Activated CD4-positive, alpha-beta T cell treated with anti-CD3 and anti-CD28 coated beads, Interleukin-2, Interleukin-4, amounts not matched to agents 100 ng/mL and 50 ng/mL, durations not matched to agents 16 hours and 8 hours (primary cell): ENCODE data around the gene PEDS1.
"Not testable (repeated sequence)": the region's sequence is repeated elsewhere in the genome, so short reads cannot be mapped to it uniquely, and the experiment has no call there.

ENCODE experiments used
- DNase-seq: peaks from one replicate; pipeline ENCODE4 v3.0.0-alpha.2; 2020; ENCODE audit warnings: low spot score

The PEDS1 gene

DNA sequence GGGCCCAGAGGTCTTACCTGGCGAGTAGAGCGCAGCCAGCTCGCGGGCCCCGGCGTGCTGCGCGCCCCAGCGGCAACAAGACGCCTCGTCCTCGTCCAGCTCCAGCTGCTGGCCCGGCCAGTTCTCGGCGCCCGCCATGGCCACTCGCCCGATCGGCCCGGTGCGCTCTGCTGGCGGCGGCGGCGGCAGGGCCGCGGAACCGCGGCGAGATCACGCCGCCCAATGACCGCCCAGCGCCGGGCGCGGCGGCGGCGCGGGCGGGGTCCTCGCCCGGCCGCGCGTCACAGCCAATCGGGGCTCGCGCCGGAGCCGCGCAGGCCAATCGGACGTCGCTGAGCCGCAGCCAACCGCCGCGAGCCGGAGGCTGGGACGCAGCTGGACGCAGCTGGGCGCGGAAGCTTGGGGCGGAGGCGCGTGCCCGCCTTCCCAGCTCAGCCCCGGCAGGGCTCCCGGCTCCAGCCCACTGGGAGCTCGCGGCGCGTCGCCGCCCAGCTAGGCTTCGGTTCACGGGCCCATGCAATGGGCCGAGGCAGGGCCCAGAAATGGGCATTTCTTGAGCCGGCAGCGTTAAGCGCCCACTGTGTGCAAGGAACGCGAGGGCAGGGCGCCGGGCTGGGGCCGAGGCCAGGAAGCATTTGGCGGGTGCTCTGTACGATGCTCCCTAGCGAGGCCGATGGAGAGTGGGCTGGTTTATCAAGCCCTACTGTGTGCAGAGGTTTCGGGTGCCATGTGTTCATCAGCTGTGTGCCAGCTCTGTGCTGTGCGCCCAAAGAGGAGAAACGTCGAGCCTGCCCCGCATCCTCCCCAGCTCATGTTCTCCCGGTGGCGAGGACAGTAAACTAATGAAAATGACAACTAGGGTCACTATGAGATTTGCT, at the start of gene PEDS1:
Gene PEDS1 (minus strand): TSS at position 224 of the 878 bp plus-strand sequence. CDS start 86 bp downstream, at position 138.
- peak; percentile 89 for DNase-seq

DNA sequence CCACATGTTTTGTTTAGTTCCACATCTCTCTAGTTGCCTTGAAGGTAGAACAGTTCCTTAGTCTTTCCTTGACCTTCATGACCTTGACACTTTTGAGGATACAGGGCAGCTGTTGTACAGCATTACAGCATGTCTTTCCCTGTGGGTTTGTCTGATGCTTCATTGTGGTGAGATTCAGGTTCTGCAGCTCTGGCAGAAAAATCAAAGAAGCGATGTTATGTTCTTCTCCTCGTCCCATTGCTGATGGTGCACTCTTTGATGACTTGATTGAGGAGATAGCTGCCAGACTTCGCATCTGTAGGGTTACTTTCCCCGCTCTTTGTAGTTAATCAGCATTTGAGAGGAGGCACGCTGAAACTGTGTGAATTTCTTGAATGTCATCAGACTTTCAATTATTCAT, 49.2 kb upstream of the PEDS1 start:
- DNase-seq: no peak

DNA sequence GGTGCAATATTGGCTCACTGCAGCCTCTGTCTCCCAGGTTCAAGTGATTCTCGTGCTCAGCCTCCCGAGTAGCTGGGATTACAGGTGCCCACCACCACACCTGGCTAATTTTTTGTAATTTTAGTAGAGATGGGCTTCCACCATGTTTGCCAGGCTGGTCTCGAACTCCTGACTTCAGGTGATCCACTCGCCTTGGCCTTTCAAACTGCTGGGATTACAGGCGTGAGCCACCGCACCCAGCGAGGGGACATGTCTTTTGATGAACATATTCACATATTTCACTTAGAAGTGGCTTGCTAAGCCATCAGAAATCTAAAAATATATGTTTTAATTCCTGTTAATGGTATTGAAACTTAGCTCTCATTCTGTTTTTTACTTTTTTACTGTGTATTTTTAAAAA, 48.2 kb upstream of the PEDS1 start:
- DNase-seq: not testable (repeated sequence)

DNA sequence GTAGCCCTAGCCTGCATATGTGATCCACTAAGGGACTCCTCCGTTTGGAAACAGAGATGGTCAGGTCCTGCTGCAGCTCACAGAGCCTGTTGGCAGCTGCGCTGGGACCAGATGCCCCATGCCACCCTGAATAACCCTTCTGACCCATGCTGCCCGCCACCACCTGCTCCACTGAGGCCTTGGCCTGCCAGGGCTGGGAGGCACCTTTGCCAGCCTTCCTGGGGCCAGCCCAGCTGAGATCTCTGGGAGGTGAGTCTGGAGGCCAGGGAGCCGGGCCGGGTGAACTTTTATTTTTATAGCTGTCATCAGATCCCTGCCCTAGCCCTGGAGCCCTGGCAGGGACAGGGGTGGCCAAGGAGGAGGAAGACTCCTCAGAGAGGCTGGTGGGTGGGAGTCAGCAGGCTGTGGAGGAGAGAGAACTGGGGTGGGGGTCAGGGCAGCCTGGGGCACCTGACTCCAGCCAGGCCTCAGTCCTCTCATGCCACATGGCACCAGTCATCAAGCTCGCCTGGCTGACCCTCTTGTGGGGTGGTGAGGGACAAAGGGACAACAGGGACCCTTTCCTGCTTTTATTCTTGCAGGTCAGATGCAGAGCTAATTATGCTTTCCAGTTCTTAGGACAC, 47.1 kb upstream of the PEDS1 start:
- no peak for DNase-seq

DNA sequence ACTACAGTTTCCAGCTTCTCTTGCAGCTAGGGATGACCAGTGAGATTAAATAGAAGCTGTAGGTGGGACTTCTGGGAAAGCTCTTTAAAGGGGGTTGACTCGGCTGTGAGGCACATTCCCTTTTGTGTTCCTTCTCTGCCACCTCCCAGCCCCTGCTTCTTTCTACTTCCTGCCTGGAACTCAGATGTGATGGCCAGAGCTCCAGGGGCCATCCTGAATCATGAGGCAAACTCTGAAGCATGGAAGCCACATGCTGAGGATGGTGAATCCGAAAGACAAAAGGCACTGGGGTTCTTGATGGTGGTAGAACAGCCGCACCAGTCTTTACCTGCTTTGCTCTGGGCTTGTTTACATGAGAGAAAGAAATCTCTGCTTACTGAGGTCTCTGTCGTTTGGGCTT, 46.2 kb upstream of the PEDS1 start:
- no peak for DNase-seq

DNA sequence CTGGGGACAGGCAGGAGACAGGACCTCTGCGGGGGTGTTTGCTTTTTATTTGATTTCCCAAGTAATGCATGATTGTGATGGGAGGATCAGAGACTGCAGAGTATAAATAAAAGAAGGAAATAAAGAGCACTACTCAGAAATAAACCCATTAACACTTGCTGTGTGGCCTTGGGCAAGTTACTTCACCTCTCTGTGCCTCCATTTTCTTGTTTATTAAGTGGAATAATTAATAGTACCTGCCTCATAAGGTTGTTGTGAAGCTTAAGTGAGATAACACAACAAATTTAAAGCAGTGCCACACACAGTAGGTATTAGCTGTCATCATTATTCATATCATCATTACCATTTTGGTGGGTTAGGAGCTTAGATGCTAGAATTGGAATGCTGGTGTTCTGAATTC, 45.2 kb upstream of the PEDS1 start:
- no peak for DNase-seq

DNA sequence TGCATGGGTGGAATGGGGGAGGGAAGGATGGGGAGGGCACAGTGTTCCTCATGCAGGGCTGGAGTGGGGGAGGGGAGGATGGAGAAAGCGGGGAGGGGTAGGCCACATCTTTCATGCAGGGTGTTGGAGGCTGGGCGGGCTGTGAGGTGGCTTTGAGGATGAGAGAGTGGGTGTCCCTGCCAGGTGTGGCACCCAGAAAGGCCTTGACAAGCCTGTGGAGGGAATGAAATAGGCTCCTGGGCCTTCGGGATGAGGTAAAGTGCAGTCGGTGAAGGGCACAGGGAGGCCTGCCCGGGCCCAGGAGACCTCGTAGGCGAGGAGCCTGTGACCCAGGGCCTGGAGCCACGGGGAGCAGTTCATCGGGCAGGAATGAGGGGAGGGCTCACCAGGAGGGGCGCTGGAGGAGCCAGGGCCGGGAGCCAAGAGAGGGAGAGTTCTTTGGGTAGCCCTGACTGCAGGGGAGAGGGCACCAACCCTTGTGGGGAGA, 44.7 kb upstream of the PEDS1 start:
- DNase-seq: no peak

DNA sequence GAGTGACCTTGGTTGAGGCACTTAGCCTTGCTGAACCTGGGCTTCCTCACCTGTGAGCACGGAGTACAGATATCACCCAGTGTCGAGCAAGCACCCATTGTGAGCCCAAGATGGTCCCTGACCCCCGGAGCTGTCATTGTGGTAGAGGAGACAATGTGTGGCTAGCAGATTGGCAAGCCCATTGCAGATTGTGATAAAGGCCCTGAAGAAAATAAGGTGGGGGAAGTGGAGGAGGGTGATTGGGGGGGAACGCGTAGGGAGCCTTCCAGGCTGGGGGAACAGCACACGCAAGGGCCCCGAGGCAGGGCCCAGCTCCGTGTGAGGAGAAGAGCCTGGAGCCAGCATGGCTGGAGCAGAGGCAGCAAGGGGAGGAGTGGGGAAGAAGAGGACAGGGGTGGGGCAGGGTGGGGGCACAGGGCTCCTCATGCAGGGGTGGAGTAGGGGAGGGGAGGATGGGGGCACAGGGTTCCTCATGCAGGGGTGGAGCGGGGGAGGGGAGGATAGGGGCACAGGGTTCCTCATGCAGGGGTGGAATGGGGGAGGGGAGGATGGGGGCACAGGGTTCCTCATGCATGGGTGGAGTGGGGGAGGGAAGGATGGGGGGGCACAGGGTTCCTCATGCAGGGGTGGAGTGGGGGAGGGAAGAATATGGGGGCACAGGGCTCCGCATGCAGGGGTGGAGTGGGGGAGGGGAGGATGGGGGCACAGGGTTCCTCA, 44.1 kb upstream of the PEDS1 start:
- DNase-seq: no peak

DNA sequence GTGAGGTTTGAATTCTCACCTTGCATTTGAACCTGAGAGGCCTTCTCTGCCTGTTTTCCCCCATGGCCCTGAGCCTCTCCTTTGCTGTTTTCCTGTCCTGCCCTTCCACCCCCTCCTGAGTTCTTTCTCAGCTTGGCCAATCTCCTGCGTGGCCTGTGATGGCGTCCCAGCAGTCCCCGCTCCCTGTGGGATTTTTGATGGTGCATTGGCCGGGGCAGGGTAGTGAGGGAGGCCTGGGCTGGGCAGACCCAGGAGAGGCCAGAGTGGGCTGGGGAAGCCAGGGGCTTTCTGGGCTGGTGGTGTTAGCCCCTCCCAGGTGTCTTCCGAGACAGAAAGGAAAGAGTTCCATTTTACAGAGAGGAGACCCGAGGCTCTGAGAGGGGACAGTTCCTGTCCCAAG, 43.4 kb upstream of the PEDS1 start:
- no peak for DNase-seq

DNA sequence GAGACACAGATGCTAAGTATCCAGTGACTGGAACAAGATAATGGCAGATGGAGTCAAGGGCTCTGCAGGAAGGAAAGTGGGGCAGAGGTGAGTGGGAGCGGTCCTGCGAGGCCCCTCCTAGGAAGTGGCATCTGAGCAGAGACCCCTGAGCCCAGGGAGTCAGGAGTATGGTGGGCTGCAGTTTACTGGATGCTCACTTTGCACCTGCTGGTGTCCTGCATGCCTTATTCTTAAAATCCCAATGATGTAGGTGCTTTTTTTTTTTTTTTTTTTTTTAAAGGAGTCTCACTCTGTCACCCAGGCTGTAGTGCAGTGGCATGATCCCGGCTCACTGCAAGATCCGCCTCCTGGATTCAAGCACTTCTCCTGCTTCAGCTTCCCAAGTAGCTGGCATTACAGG, 42.7 kb upstream of the PEDS1 start:
- no peak for DNase-seq

DNA sequence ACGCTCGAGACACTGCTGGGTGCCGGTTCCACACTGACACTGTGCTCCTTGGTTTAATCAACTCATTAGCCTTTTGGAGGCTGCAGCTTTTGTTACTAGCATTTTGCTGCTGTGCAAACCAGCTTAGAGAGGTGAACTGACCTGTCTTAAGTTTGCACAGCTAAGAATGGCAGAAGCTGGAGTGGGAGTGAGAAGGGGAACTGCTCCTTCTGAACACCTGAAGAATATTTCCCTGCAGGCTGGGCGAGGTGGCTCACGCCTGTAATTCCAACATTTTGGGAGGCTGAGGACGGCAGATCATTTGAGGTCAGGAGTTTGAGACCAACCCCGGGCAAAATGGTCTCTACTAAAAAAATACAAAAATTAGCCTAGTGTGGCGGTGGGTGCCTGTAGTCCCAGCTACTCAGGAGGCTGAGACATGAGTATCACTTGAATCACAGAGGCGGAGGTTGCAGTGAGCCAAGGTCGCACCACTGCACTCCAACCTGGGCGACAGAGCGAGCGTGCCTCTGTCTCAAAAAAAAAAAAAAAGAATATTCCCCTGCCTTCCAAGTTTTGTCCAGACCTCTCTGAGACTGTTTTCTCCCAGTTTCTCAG, 42.1 kb upstream of the PEDS1 start:
- no peak for DNase-seq

DNA sequence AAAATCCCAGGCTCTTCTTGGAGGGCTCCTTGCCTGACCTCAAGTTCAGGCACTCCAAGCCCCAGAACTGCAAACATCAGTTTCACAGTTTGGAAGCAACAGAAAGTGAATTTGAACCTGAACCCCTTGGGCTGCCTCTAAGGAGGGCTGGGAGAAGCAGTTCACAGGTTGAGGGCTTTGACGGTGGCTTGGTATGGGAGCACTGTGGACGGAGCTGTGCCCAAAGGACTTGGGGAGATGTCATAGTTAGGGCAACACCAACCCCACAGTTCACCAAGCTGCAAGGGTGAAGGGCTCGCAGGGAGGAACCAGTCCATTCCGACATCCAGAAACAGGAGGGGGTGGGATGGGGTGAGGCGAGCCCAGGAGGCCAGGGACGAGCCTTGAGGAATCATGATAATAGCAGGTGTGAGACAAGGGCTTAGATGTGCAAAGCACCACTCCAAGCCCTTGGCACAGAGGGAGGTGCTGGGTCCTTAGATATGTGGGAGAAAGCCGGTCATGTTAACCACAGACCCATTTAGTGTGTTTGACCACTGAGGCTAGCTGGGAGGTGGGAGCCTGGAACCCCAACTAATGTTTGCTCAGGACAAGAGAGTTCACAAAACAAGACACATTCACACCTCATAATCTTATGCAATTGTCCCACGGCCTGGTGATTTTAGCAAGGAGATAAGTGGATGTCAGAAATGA, 41.5 kb upstream of the PEDS1 start:
- DNase-seq: no peak

DNA sequence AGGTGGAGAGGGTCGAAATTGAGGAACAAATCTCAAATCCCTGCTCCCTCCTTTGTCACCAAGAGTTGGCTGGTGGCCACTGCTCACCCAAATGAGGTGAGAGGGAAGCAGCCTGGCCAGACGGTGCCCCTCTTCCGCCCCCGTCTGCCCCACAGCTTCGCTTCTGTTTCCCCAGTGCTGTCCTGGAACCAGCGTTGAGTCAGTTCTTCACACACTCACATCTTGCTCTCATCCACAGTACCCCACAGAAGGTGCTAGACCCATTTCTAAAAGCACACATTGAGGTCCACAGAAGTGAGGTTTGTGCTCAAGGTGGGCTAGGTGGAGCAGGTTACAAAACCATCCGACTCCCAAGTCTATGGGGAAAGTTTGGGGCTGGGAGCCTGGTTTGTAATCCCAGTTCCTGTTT, 40.9 kb upstream of the PEDS1 start:
- DNase-seq: no peak

DNA sequence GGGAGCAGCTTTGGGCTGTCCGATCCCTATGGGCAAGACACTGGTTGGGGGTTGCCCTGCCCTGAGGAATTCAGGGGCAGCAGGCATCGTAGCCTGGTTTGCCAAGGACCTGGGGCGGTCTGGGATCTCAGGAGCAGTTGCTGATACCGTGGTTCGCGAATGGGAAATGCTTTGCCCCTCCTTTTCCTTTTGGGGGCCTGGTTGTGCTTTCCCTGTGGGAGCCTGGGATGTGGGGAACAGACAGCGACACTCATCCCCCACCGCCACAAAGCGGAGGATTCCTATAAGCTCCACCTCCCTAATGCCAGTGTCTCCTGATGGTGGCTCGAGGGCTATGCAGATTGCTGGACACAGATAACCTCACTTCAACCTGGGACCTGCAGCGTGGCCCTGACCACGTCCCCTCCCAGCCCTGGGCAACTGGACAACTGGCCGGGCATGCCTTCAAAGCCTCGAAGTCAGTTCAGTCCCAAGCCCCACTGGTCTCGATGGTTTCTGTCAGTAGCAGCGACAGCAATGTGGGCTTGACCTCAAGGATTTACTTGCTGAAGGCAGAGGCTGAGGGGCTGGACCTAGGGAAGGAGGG, 40.4 kb upstream of the PEDS1 start:
- DNase-seq: no peak

DNA sequence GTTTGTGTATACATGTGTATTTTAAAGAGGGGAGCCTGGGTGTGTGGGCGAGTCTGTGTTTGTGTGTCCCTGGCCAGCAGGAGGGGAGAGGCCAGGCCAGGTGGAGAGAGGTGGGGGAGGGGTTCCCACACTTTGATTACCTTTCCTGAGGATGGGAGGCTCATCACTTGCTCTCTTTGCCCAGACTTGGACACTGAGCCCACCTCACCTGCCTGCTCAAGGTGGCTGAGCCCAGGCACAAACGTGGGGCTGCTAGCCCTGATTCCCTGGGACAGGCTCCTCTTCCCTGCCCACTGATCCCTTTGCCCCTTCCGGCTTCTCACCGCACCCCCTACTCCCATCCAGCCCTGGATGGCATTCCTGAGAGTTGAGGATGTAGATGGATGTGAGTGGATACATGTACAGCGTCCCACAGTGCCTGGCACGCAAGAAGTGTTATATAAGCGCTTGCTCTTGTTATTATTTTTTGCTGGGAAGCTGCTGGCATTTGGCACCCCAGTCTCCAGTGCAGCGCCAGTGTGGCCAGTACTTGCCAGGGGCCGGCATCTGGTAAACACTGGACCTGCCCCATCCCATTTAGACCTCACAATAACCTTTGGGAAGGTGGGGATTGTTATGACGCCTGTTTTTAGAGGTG, 39.8 kb upstream of the PEDS1 start:
- DNase-seq: no peak

DNA sequence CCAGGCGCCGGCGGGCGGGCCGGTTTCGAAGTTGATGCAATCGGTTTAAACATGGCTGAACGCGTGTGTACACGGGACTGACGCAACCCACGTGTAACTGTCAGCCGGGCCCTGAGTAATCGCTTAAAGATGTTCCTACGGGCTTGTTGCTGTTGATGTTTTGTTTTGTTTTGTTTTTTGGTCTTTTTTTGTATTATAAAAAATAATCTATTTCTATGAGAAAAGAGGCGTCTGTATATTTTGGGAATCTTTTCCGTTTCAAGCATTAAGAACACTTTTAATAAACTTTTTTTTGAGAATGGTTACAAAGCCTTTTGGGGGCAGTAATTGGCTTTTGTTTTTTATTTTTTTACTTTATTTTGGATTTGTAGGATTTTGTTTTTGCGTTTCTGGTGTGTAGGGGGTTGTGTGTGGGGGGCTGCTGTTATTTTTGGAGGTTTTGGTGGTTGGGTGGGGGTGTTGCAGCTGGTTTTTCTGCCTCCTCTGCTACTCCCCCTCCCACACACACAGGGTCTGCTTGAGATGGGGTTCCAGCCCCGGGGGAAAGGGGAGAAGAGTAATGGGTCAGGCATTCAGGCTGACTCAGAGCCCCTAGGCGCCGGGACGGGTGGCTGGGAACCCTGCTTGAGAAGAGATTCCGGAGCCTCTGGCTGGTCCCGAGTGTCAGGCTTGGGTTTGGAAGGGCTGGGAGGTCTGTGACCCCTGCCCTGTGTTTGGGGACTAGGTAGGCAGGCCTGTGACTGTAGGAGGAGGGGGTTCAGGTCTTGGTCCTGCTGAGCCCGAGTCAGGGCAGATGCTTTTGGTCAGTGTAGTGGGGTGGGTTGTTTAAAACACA, 39.1 kb upstream of the PEDS1 start:
- peak; percentile 86 for DNase-seq

DNA sequence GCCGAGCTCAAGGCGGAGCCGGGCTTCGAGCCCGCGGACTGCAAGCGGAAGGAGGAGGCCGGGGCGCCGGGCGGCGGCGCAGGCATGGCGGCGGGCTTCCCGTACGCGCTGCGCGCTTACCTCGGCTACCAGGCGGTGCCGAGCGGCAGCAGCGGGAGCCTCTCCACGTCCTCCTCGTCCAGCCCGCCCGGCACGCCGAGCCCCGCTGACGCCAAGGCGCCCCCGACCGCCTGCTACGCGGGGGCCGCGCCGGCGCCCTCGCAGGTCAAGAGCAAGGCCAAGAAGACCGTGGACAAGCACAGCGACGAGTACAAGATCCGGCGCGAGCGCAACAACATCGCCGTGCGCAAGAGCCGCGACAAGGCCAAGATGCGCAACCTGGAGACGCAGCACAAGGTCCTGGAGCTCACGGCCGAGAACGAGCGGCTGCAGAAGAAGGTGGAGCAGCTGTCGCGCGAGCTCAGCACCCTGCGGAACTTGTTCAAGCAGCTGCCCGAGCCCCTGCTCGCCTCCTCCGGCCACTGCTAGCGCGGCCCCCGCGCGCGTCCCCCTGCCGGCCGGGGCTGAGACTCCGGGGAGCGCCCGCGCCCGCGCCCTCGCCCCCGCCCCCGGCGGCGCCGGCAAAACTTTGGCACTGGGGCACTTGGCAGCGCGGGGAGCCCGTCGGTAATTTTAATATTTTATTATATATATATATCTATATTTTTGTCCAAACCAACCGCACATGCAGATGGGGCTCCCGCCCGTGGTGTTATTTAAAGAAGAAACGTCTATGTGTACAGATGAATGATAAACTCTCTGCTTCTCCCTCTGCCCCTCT, 38.2 kb upstream of the PEDS1 start:
- peak; percentile 44 for DNase-seq

DNA sequence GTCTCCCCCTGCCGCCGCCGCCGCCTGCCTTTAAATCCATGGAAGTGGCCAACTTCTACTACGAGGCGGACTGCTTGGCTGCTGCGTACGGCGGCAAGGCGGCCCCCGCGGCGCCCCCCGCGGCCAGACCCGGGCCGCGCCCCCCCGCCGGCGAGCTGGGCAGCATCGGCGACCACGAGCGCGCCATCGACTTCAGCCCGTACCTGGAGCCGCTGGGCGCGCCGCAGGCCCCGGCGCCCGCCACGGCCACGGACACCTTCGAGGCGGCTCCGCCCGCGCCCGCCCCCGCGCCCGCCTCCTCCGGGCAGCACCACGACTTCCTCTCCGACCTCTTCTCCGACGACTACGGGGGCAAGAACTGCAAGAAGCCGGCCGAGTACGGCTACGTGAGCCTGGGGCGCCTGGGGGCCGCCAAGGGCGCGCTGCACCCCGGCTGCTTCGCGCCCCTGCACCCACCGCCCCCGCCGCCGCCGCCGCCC, 37.6 kb upstream of the PEDS1 start:
- peak; percentile 67 for DNase-seq
